ENCODE results near the gene ALDH3A1.

DNA sequence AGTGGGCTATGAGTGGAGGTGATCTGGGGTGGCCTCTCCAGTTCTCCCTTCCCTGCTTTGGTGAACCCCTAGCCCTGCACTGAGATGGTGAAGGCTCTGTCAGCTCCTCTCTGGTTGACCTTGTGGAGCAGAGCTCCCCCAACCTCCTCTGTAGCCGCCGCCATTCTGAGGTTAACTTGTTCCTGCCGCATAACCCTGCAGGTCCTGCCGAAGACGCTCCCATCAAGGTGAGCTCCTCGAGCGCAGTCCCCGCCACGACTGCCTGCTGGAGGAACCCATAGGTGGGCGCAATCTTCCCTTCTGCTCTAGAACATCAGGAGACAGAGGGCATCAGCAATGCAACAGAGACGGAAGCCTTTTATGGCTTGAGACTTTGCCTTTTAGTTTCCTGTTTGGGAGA lies 16.5 kb downstream of the ALDH3A1 start:
- TF ChIP-seq CTCF (conservative IDR thresholded peaks at IDR 0.05; ENCODE audit: low read depth, low read length) (no peak), EZH2 (IDR thresholded peaks at IDR 0.05; ENCODE audit: borderline replicate concordance, low read depth, low read length, poor library complexity, severe bottlenecking) (no peak)

Data from A673 (cell line).